ENCODE data around the gene KAZN.

KAZN gene

DNA sequence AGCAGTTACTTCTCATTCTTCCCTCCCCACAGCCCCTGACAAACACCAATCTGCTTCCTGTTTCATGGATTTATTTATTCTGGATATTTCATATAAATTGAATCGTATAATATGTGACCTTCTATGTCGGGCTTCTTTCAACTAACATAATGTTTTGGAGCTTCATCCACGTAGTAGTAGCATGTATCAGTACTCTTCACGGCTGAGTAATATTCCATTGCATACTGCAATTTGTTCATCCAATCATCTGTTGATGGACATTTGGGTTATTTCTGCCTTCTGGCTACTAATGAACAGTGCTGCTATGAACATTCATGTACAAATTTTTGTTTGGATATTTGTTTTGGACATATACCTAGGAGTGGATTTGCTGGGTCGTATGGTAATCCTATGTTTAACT is 1.9 kb upstream of the KAZN start:
- no peak for DNase-seq (ENCODE audit: low read depth)
- H3K4me3 ChIP-seq (ENCODE audit: low read length): no peak overlapping the region
- TF ChIP-seq, protein P1, sequence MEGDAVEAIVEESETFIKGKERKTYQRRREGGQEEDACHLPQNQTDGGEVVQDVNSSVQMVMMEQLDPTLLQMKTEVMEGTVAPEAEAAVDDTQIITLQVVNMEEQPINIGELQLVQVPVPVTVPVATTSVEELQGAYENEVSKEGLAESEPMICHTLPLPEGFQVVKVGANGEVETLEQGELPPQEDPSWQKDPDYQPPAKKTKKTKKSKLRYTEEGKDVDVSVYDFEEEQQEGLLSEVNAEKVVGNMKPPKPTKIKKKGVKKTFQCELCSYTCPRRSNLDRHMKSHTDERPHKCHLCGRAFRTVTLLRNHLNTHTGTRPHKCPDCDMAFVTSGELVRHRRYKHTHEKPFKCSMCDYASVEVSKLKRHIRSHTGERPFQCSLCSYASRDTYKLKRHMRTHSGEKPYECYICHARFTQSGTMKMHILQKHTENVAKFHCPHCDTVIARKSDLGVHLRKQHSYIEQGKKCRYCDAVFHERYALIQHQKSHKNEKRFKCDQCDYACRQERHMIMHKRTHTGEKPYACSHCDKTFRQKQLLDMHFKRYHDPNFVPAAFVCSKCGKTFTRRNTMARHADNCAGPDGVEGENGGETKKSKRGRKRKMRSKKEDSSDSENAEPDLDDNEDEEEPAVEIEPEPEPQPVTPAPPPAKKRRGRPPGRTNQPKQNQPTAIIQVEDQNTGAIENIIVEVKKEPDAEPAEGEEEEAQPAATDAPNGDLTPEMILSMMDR (conservative IDR thresholded peaks at IDR 0.05; ENCODE audit: low read length): no peak

DNA sequence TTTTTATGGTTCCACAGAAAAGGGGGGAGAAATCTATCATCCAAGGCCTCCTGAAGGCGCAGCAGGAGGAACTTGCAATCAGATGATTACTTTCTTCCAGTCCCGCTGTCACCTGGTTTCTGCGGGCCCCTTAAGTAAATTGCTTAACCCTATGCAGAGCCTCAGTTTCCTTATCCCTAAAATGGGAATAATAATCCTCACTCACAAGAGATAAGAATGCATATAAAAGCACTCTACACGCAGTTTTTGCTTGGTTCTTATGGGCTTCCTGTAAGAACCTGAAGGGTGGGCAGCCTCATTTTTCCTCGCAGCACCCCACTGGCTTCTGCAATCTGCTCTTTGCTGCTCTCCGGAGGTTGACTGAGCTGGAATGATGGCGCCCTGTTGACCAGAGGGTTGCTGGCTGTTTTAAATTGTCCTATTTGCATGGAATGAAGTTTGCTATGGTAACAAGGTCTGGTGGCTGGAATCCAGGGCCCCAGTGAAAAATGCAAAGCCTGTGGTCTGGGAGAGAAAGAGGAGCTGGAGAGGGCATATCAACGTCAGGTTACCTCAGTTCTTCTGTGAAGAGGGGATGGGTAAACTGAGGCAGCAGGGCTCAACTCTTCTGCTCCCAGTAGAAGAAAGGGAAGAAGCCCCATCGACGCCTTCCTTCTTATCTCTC is 1.0 kb upstream of the KAZN start:
- peak; percentile 12 for DNase-seq (ENCODE audit: low read depth)
- TF ChIP-seq, protein P1 (conservative IDR thresholded peaks at IDR 0.05; ENCODE audit: low read length): no peak
- H3K4me3 ChIP-seq (ENCODE audit: low read length): no peak overlapping the region

DNA sequence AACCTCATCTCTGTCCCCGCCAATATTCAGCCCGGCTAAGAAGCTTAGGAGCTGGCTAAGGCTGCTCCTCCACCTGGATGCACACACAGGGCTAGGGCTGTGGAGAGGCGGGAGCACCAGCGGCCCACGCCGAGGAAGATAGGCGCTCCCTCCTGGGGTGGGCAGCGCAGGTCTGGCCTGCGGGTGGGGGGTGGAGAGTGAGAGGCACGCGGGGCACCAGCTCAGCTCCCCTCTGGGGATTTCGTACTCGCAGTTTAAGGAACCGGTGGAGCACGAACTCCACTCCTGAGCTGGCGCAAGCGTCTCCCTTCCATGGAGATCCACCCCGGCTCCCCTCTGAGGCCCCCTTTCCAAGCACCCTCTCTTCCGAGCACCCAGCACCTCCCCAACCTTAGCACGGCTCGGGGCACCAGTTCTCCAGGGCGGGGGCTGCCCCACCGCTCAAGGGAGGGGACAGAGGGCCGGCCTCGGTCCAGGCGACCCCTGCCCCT is 433 bp upstream of the KAZN start:
- H3K4me3 ChIP-seq (ENCODE audit: low read length): no peak overlapping the region
- DNase-seq (ENCODE audit: low read depth): no peak
- TF ChIP-seq, protein P1 (conservative IDR thresholded peaks at IDR 0.05; ENCODE audit: low read length): no peak

DNA sequence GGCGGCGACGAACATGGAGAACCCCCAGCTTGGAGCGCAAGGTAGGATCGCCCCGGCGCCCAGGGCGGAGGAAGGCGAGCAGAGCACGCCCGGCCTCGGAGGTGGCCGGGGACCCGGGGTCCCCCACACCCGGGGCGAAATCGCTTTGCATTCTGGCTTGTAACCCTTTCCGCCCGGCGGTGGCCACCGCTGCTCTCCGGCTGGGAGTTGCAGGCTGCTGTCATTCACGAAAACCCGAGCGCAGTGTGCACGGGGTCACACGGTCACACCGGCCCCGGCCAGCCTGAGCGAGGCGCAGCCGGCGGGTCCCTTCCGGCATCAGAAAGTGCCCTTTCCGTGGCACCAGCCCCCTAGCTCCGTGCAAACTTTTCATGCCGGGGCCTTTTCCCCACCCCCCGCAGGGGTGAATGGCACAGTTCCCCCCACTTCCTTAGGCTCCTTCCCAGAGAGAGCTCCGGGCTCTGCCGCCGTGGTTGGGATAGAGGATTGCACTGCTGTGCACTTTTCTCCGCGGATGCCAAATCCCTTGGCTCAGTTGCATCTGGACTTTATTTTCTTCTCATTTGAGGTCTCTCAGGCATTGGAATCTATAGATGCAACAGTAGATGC is 802 bp downstream of the KAZN start:
- no peak for DNase-seq (ENCODE audit: low read depth)
- TF ChIP-seq, protein P1 (conservative IDR thresholded peaks at IDR 0.05; ENCODE audit: low read length): no peak
- H3K4me3 ChIP-seq (ENCODE audit: low read length): peak overlapping the region; percentile 47

DNA sequence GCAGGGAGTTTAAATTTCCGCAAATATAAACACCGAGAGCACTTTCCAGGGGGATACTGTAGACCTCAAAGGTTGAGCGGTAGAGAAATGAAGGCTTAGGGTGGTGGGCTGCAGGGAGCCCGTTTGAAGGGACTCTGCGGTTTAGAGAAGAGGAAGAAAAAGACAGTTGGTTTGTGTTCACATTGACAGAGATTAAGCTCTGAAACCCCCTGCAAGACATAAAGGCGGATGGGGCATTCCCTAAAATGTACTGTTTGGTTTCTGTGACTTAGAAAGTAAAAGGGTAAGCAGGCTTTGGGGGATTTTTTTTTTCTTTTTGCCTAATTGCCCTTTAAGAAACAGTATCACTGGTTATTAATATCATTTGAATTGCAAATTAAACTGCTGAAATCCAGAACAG is 1.3 kb downstream of the KAZN start:
- TF ChIP-seq, protein P1 (conservative IDR thresholded peaks at IDR 0.05; ENCODE audit: low read length): no peak
- no peak overlapping the region for H3K4me3 ChIP-seq (ENCODE audit: low read length)
- no peak for DNase-seq (ENCODE audit: low read depth)

DNA sequence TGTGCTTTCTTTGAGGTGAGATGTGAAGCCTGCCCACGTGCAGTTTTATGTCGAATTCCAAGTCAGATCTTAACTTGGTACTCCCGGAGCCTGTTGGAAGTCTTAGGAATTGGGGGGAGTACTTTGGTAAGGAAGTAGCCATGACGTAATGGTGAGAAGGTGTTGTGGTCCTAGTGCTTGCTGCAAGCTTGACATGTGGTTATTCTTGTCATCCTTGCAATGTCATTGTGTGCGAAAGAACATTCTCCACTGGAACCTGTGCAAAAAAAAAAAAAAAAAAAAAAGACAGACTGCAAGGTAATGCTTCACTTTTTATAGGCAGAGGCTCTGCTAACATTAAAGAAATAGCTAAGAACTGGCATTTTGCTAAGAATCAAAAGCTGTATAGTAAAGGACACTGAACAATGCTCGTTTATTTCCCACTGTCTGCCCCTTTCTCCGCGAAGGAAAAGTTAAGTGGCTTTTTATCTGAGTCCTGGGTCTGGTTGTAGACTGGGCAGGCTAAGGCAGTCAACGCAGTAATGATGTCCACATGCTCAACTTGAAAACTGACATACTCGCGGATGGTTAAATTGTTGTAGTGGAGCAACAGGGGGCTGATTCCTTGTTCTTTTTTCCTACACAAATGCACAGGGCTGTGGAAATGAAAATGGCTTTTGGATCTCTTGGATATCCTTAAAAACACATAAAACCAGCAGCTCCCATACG is 2.1 kb downstream of the KAZN start:
- TF ChIP-seq, protein P1 (conservative IDR thresholded peaks at IDR 0.05; ENCODE audit: low read length): no peak
- H3K4me3 ChIP-seq (ENCODE audit: low read length): no peak overlapping the region
- no peak for DNase-seq (ENCODE audit: low read depth)
